HCT116 (cell line): ENCODE results near the gene ZNF169.
"Not testable (repeated sequence)": the region's sequence is repeated elsewhere in the genome, so short reads cannot be mapped to it uniquely, and the experiment has no call there.

Experiments used
- CTCF ChIP-seq, 3 experiments: fragments of 200-600 bp in 1 of 3; sonication (generic) in 1 of 3; IDR thresholded peaks in 2 of 3; conservative IDR thresholded peaks in 1 of 3; 2 replicates each; pipeline ENCODE4 v1.5.1; 2012 to 2017; ENCODE audit warnings: low read depth in 2 of 3, low read length in 2 of 3, antibody characterized with exemption in 1 of 3, borderline replicate concordance in 1 of 3, control low read depth in 1 of 3, mild to moderate bottlenecking in 1 of 3, mixed read lengths in 1 of 3, mixed run types in 1 of 3, moderate library complexity in 1 of 3; ENCODE audit not compliant: insufficient read depth in 1 of 3
- EZH2 ChIP-seq: fragments of 200-600 bp; sonication (generic); IDR thresholded peaks from 2 replicates; pipeline ENCODE4 v1.6.1; 2017; ENCODE audit warnings: antibody characterized with exemption, mixed run types
- EZH2phosphoT487 ChIP-seq: fragments of 200-600 bp; IDR thresholded peaks from 2 replicates; pipeline ENCODE4 v1.6.1; 2018; ENCODE audit warnings: antibody characterized with exemption, borderline replicate concordance
- POLR2AphosphoS5 ChIP-seq: IDR thresholded peaks from 2 replicates; pipeline ENCODE4 v1.6.1; 2011; ENCODE audit warnings: mild to moderate bottlenecking, low read depth, low read length, moderate library complexity
- REST ChIP-seq: IDR thresholded peaks from 2 replicates; pipeline ENCODE4 v1.6.1; 2012; ENCODE audit warnings: low read depth
- SIN3A ChIP-seq: IDR thresholded peaks from 2 replicates; pipeline ENCODE4 v1.6.1; 2012; ENCODE audit warnings: low read depth
- YY1 ChIP-seq: IDR thresholded peaks from 2 replicates; pipeline ENCODE4 v1.6.1; 2011; ENCODE audit warnings: low read length, low read depth, moderate library complexity, mild to moderate bottlenecking; ENCODE audit not compliant: insufficient replicate concordance; ENCODE audit errors: extremely low read depth

- TF ChIP-seq CTCF (IDR thresholded peaks at IDR 0.05 in 2 of 3, conservative IDR thresholded peaks at IDR 0.05 in 1 of 3; ENCODE audit: borderline replicate concordance in 1 of 3, insufficient read depth in 1 of 3, low read depth in 2 of 3, low read length in 2 of 3); EZH2; SIN3A; YY1; POLR2AphosphoS5; EZH2phosphoT487; REST: not testable (repeated sequence)
Measured at GRCh38 chr9:94323153-94323798, 64.2 kb downstream of the ZNF169 start.
